Esophagus squamous epithelium (tissue), 5 donors: ENCODE results near the gene CCDC183. TPM values are rescaled to one million over a fixed set of nuclear protein-coding genes. Genes with fewer than 3 reads are reported as not detected.

Experiments
- DNase-seq: peaks from one replicate; lab custom pipeline; 2025; lab: John Stamatoyannopoulos, UW
- H3K27ac ChIP-seq, 4 donors: fragments of 200-600 bp; sonication (generic); one replicate each; pipeline ENCODE4 v1.5.1; 2016 to 2019; ENCODE audit warnings: mild to moderate bottlenecking in 1 of 4
- H3K27me3 ChIP-seq, 4 donors: fragments of 200-600 bp; sonication (generic); 1 replicate in 3 of 4; 2 replicates in 1 of 4; pipeline versions ENCODE4 v1.5.1 to v1.6.0; 2017 to 2021; ENCODE audit warnings: antibody characterized with exemption in 1 of 4
- H3K36me3 ChIP-seq, 3 donors: fragments of 200-600 bp; sonication (generic); one replicate each; pipeline ENCODE4 v1.5.1; 2016 to 2019
- H3K4me1 ChIP-seq, 3 donors: fragments of 200-600 bp; sonication (generic); one replicate each; pipeline ENCODE4 v1.5.1; 2017 to 2019
- H3K4me3 ChIP-seq, 4 donors: fragments of 200-600 bp; sonication (generic); 1 replicate in 3 of 4; 2 replicates in 1 of 4; pipeline ENCODE4 v1.5.1; 2016 to 2019; ENCODE audit warnings: mild to moderate bottlenecking in 2 of 4, moderate library complexity in 1 of 4
- H3K9me3 ChIP-seq, 3 donors: fragments of 200-600 bp; sonication (generic); one replicate each; pipeline ENCODE4 v1.5.1; 2016 to 2019
- CTCF ChIP-seq, 6 experiments: fragments of 450-650 bp in 4 of 6; fragments of 200-600 bp in 2 of 6; sonication (generic) in 2 of 6; IDR thresholded peaks; one replicate each; pipeline ENCODE4 v1.5.1; 2016 to 2019; ENCODE audit warnings: antibody characterized with exemption in 6 of 6, mild to moderate bottlenecking in 4 of 6, moderate library complexity in 4 of 6
- POLR2A ChIP-seq, 4 donors: fragments of 450-650 bp; IDR thresholded peaks; one replicate each; pipeline ENCODE4 v1.6.1; 2017; ENCODE audit warnings: antibody characterized with exemption in 4 of 4, mild to moderate bottlenecking in 4 of 4, moderate library complexity in 3 of 4
- WGBS, 2 donors: methylation state at CpG; one replicate each; pipeline ENCODE4 v1.1.5; 2018; 5-methylcytosine and 5-hydroxymethylcytosine counted together
- intact Hi-C: fragments of 100-400 bp; cut with DNase I; formaldehyde crosslinking; loops from one replicate; pipeline ENCODE4 v1.15.0; 2022
- total RNA-seq, 4 donors: library from RNA; depleted of rRNA; stranded (reverse); fragments of >200 nt; gene quantifications; one replicate each; pipeline ENCODE4 v1.1.0, GENCODE V29; 2016
- donor health status: DM: yes; HTN: yes; CAD: no.

CCDC183 gene
- total RNA-seq, 4 donors from 2014 or later, result 2.1 TPM; not detected in 3

DNA sequence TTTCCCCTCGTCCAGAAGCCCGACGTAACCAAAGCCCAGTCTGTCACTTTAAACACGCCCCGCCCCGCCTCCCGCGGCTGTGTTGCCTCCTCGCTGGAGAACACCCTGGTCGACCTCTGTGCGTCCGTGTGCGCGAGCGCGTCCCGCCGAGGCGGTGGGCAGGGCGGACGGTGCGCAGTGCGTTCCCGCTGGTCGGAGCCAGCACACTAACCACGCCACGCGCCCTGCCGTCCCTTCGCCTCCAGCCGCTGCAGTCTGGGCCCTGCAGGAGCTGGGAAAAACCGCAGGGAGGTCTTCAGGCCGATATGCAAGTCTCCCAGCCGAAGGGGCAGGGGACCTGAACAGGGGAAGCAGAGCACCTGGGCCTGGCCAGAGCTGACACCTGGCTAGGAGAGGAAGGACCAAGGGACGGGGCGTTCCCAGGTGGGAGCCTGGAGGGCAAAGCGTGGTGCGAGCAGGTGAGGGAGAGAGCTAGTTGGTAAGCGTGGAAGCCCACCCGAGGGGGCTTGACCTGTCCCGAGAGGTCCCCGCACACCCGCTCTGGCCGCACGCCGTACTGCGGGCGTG lies 51.8 kb downstream of the CCDC183 start:
- peaks cover 36 to 73% (median 65%) of the 10 kb centered on the region in 3 donors for H3K4me1 ChIP-seq
- intact Hi-C loops, result no loop called here
- 0% methylated on average over 14 to 30 of the region's 48 CpGs for WGBS, 2 donors

GRCh38 chr9:136848393-136849037 lies 52.4 kb downstream of the CCDC183 start:
- Histone ChIP-seq H3K4me1 (peaks cover 30 to 67% (median 59%) of the 10 kb centered on the region in 3 donors), H3K9me3 (no peaks in the 10 kb centered on the region), H3K27ac (peak overlapping the region; percentile 86 to 94 (median 92)), H3K4me3 (peak overlapping the region; percentile 54 to 96 (median 70)), H3K27me3 (peaks cover 7 to 47% (median 16%) of the 10 kb centered on the region in 4 donors), H3K36me3 (peaks cover 0 to 18% (median 5%) of the 10 kb centered on the region in 3 donors)
- TF ChIP-seq CTCF (IDR thresholded peaks at IDR 0.05), result peak in 1 of 6 experiments; percentile 17
- no peak for TF ChIP-seq POLR2A (IDR thresholded peaks at IDR 0.05)
- no peak for DNase-seq
- intact Hi-C loops, result no loop called here
- WGBS, 2 donors, result 0% methylated on average over 2 to 17 of the region's 53 CpGs

More for the DNA sequence above, 51.8 kb downstream of the CCDC183 start:
- Histone ChIP-seq H3K27ac (peak overlapping the region; percentile 86 to 94 (median 92)), H3K27me3 (peaks cover 7 to 54% (median 19%) of the 10 kb centered on the region in 4 donors), H3K36me3 (peaks cover 0 to 18% (median 5%) of the 10 kb centered on the region in 3 donors), H3K4me3 (peak overlapping the region; percentile 54 to 96 (median 70)), H3K9me3 (no peaks in the 10 kb centered on the region)
- DNase-seq, result peak; percentile 33
- no peak for TF ChIP-seq CTCF (IDR thresholded peaks at IDR 0.05)
- TF ChIP-seq POLR2A (IDR thresholded peaks at IDR 0.05), result peak in 2 of 4 donors; percentile 54 to 79

DNA sequence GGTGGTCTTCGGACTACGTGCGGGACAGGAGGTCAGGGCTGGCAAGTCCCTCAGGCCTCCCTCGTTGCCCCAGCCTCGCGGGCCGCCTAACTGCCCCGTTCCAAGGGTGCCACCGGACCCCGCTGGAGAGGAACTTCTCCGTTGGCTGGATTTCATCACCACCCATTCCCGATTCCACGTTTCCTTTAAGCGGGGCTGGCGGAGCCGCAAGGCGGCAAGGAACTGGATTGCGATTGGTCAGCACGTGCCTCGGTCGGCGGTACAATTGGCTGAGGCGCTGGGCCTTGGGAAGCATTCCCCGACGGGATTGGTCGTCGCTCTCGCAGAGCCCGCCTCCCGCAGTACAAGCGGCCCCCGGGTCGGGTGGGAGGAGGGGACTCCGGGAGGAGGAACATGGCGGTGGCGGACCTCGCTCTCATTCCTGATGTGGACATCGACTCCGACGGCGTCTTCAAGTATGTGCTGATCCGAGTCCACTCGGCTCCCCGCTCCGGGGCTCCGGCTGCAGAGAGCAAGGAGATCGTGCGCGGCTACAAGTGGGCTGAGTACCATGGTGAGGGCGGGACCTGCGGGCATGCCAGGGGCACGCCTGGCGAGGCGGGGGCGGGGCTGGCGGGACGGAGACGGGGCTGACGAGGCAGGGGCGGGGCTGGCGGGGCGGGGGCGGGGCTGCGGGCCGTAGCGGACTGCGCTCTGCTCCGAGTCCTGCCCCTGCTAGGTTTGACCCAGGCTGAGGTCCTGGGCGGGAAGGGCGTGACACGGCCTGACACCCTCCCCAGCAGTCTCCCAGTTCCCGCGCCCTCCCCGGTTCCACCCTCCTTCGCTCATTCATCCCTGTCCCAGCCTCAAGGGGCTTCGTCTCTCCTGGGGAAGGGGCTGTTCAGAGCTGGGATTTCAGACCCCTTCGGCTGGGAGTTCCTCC lies 53.2 kb downstream of the CCDC183 start, which contains the start of gene PHPT1:
PHPT1 (plus strand) TSS at position 372 of the 922 bp plus-strand sequence; CDS start at position 394, 22 bp downstream.
- H3K27ac ChIP-seq, result peak within 1 kb of the TSS; percentile 86 to 94 (median 92)
- H3K9me3 ChIP-seq, result no peaks in the 10 kb centered on the region
- peaks cover 0 to 18% (median 5%) of the 10 kb centered on the region in 3 donors for H3K36me3 ChIP-seq
- H3K4me1 ChIP-seq, result peaks cover 22 to 63% (median 51%) of the 10 kb centered on the region in 3 donors
- H3K4me3 ChIP-seq, result peak within 1 kb of the TSS; percentile 54 to 96 (median 70)
- intact Hi-C loops, result no loop called here
- H3K27me3 ChIP-seq, result peaks cover 7 to 40% (median 12%) of the 10 kb centered on the region in 4 donors
- peak; percentile 91 for DNase-seq
- TF ChIP-seq CTCF (IDR thresholded peaks at IDR 0.05) (peak in 1 of 6 experiments; percentile 22), POLR2A (IDR thresholded peaks at IDR 0.05) (peak in 3 of 4 donors; percentile 39 to 82 (median 62))
- WGBS, 2 donors, result no CpG with 5 or more reads among the region's 77 CpGs

DNA sequence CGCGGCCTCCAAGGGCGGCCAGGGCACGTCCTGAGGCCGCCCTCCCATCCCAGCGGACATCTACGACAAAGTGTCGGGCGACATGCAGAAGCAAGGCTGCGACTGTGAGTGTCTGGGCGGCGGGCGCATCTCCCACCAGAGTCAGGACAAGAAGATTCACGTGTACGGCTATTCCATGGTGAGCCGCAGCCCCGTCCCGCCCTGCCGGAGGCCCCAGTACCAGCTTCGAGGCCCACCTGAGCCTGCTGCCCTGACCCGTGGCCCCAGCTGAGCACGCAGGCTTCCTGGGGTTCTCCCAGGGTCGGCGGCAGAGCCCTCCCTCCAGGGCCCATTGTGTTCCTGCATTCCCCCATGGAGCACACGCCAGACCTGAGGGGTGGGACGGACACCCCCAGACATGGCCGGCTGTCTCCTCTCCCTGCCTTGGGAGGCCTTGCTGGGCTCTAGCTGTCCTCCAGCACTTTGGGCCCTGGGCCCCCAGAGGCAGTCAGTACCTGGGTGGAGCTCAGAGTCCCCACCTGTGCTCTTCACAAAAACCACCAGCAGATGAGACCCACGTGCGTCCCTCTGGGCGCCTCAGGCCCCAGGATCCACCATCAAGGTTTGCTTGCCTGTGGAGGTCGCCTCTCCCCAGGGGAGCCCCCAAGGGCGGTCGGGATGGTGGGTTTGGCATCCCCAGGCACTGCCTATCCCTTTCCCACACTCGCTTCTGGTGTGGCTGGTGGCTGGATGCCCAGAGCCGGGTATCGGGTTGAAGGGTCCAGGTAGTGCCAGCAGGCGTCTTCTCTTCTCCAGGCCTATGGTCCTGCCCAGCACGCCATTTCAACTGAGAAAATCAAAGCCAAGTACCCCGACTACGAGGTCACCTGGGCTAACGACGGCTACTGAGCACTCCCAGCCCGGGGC lies 54.1 kb downstream of the CCDC183 start:
- Histone ChIP-seq H3K4me1 (peaks cover 22 to 65% (median 42%) of the 10 kb centered on the region in 3 donors), H3K9me3 (no peaks in the 10 kb centered on the region), H3K4me3 (peak overlapping the region; percentile 54 to 96 (median 70)), H3K36me3 (peaks cover 0 to 18% (median 5%) of the 10 kb centered on the region in 3 donors), H3K27ac (peak overlapping the region; percentile 86 to 94 (median 92)), H3K27me3 (peaks cover 7 to 30% (median 10%) of the 10 kb centered on the region in 4 donors)
- 0 to 69% methylated on average over 2 to 7 of the region's 43 CpGs for WGBS, 2 donors
- no peak for DNase-seq
- no peak for TF ChIP-seq CTCF (IDR thresholded peaks at IDR 0.05)
- TF ChIP-seq POLR2A (IDR thresholded peaks at IDR 0.05), result no peak
- intact Hi-C loops, result loop anchor here (10.0 kb wide), 1 partner anchor 95 kb away; the partner anchor contains the start of genes C8G and FBXW5
